ENCODE data around the gene GRM4. TPM values are rescaled to one million over a fixed set of nuclear protein-coding genes. Genes with fewer than 3 reads are reported as not detected.

Gene GRM4
- total and polyA plus RNA-seq, 4 donors: not detected

DNA sequence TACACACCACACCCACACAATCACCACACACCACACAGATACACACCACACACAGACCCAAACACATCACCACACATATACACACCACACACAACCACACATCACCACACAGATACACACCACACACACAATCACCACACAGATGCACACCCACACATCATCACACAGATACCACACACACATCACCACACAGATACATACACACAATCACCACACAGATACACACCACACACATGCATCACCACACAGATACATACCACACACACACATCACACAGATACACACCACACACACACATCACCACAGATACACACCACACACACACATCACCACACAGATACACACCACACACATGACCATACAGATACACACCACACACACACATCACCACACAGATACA, 73.2 kb downstream of the GRM4 start:
- no peak overlapping the region for H3K9ac ChIP-seq (ENCODE audit: low read depth in 1 of 2, low read length in 2 of 2)
- no peaks in the 10 kb centered on the region for H3K36me3 ChIP-seq (ENCODE audit: control insufficient read depth in 4 of 4, insufficient read depth in 3 of 4, low read depth in 1 of 4, low read length in 3 of 4)
- no peaks in the 10 kb centered on the region for H3K9me3 ChIP-seq (ENCODE audit: control insufficient read depth in 4 of 4, low read length in 3 of 4)
- H3K27ac ChIP-seq (ENCODE audit: low read depth in 1 of 2, low read length in 2 of 2): no peak overlapping the region
- DNase-seq (ENCODE audit: low spot score): no peak
- no peaks in the 10 kb centered on the region for H3K4me1 ChIP-seq (ENCODE audit: control insufficient read depth in 4 of 4, insufficient read depth in 4 of 4, low read length in 3 of 4)
- no peaks in the 10 kb centered on the region for H3K27me3 ChIP-seq (ENCODE audit: control insufficient read depth in 4 of 4, insufficient read depth in 4 of 4, low read length in 3 of 4)
- H3K4me3 ChIP-seq (ENCODE audit: low read depth in 1 of 3, low read length in 3 of 3): no peak overlapping the region
- TF ChIP-seq FOXA2 (IDR thresholded peaks at IDR 0.05): no peak
- TF ChIP-seq SP1 (IDR thresholded peaks at IDR 0.05): no peak

DNA sequence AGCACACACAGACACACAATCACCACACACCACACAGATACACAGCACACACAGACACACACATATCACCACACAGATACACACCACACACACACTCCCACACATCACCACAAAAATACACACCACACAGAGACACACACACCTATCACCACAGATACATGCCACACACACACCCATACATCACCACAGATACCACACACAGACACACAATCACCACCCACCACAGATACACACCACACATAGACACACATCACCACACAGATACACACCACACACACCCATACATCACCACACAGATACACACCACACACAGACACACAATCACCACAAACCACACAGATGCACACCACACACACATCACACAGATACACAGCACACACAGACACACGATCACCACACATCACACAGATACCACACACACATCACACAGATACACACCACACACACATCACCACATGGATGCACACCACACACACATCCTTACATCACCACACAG, 74.0 kb downstream of the GRM4 start:
- Histone ChIP-seq H3K9ac (ENCODE audit: low read depth in 1 of 2, low read length in 2 of 2) (no peak overlapping the region), H3K4me1 (ENCODE audit: control insufficient read depth in 4 of 4, insufficient read depth in 4 of 4, low read length in 3 of 4) (no peaks in the 10 kb centered on the region), H3K27me3 (ENCODE audit: control insufficient read depth in 4 of 4, insufficient read depth in 4 of 4, low read length in 3 of 4) (no peaks in the 10 kb centered on the region), H3K36me3 (ENCODE audit: control insufficient read depth in 4 of 4, insufficient read depth in 3 of 4, low read depth in 1 of 4, low read length in 3 of 4) (no peaks in the 10 kb centered on the region), H3K4me3 (ENCODE audit: low read depth in 1 of 3, low read length in 3 of 3) (no peak overlapping the region), H3K9me3 (ENCODE audit: control insufficient read depth in 4 of 4, low read length in 3 of 4) (no peaks in the 10 kb centered on the region), H3K27ac (ENCODE audit: low read depth in 1 of 2, low read length in 2 of 2) (no peak overlapping the region)
- TF ChIP-seq, protein P1, sequence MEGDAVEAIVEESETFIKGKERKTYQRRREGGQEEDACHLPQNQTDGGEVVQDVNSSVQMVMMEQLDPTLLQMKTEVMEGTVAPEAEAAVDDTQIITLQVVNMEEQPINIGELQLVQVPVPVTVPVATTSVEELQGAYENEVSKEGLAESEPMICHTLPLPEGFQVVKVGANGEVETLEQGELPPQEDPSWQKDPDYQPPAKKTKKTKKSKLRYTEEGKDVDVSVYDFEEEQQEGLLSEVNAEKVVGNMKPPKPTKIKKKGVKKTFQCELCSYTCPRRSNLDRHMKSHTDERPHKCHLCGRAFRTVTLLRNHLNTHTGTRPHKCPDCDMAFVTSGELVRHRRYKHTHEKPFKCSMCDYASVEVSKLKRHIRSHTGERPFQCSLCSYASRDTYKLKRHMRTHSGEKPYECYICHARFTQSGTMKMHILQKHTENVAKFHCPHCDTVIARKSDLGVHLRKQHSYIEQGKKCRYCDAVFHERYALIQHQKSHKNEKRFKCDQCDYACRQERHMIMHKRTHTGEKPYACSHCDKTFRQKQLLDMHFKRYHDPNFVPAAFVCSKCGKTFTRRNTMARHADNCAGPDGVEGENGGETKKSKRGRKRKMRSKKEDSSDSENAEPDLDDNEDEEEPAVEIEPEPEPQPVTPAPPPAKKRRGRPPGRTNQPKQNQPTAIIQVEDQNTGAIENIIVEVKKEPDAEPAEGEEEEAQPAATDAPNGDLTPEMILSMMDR (IDR thresholded peaks at IDR 0.05; ENCODE audit: low read depth, low read length, missing input control): no peak
- TF ChIP-seq RXRA (IDR thresholded peaks at IDR 0.05): no peak
- TF ChIP-seq GABPA (IDR thresholded peaks at IDR 0.05 in 1 of 2, conservative IDR thresholded peaks at IDR 0.05 in 1 of 2): no peak
- TF ChIP-seq NR2F2 (IDR thresholded peaks at IDR 0.05): no peak
- TF ChIP-seq RAD21 (IDR thresholded peaks at IDR 0.05): no peak
- TF ChIP-seq SP1 (IDR thresholded peaks at IDR 0.05): no peak
- TF ChIP-seq, protein P2, sequence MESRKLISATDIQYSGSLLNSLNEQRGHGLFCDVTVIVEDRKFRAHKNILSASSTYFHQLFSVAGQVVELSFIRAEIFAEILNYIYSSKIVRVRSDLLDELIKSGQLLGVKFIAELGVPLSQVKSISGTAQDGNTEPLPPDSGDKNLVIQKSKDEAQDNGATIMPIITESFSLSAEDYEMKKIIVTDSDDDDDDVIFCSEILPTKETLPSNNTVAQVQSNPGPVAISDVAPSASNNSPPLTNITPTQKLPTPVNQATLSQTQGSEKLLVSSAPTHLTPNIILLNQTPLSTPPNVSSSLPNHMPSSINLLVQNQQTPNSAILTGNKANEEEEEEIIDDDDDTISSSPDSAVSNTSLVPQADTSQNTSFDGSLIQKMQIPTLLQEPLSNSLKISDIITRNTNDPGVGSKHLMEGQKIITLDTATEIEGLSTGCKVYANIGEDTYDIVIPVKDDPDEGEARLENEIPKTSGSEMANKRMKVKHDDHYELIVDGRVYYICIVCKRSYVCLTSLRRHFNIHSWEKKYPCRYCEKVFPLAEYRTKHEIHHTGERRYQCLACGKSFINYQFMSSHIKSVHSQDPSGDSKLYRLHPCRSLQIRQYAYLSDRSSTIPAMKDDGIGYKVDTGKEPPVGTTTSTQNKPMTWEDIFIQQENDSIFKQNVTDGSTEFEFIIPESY (IDR thresholded peaks at IDR 0.05): no peak
- TF ChIP-seq FOXA2 (IDR thresholded peaks at IDR 0.05): no peak
- no peak for TF ChIP-seq JUND (IDR thresholded peaks at IDR 0.05)
- no peak for TF ChIP-seq EGR1 (IDR thresholded peaks at IDR 0.05; ENCODE audit: low read depth in 2 of 2)
- DNase-seq (ENCODE audit: low spot score): no peak
- 94% methylated on average over 1 of the region's 1 CpG for WGBS

DNA sequence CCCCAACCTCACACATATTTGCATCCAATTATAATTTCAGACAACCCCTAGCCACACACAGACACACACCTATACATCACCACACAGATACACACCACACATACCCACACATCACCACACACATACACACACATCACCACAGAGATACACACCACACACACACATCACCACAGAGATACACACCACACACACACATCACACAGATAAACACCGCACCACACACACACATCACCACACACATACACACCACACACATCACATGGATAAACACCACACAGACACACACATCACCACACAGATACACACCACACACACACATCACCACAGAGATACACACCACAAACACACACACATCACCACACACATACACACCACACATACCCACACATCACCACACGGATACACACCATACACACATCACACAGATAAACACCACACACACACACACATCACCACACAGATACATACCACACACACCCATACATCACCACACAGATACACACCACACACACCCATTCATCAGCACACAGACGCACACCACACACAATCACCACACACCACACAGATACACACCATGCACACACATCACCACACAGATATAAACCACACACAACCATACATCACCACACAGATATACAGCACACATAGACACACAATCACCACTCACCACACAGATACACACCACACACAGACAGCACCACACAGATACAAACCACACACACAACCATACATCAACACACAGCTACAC, 74.6 kb downstream of the GRM4 start:
- TF ChIP-seq, protein P3, sequence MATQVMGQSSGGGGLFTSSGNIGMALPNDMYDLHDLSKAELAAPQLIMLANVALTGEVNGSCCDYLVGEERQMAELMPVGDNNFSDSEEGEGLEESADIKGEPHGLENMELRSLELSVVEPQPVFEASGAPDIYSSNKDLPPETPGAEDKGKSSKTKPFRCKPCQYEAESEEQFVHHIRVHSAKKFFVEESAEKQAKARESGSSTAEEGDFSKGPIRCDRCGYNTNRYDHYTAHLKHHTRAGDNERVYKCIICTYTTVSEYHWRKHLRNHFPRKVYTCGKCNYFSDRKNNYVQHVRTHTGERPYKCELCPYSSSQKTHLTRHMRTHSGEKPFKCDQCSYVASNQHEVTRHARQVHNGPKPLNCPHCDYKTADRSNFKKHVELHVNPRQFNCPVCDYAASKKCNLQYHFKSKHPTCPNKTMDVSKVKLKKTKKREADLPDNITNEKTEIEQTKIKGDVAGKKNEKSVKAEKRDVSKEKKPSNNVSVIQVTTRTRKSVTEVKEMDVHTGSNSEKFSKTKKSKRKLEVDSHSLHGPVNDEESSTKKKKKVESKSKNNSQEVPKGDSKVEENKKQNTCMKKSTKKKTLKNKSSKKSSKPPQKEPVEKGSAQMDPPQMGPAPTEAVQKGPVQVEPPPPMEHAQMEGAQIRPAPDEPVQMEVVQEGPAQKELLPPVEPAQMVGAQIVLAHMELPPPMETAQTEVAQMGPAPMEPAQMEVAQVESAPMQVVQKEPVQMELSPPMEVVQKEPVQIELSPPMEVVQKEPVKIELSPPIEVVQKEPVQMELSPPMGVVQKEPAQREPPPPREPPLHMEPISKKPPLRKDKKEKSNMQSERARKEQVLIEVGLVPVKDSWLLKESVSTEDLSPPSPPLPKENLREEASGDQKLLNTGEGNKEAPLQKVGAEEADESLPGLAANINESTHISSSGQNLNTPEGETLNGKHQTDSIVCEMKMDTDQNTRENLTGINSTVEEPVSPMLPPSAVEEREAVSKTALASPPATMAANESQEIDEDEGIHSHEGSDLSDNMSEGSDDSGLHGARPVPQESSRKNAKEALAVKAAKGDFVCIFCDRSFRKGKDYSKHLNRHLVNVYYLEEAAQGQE (IDR thresholded peaks at IDR 0.05): no peak
- TF ChIP-seq YY1 (IDR thresholded peaks at IDR 0.05): no peak
- TF ChIP-seq HNF4A (conservative IDR thresholded peaks at IDR 0.05): no peak
- TF ChIP-seq, protein P4, sequence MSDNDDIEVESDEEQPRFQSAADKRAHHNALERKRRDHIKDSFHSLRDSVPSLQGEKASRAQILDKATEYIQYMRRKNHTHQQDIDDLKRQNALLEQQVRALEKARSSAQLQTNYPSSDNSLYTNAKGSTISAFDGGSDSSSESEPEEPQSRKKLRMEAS (IDR thresholded peaks at IDR 0.05): no peak
- TF ChIP-seq RAD21 (IDR thresholded peaks at IDR 0.05): no peak
- TF ChIP-seq TAF1 (conservative IDR thresholded peaks at IDR 0.05): no peak
- TF ChIP-seq SP1 (IDR thresholded peaks at IDR 0.05): no peak
- TF ChIP-seq FOXA2 (IDR thresholded peaks at IDR 0.05): no peak
- no peak for TF ChIP-seq JUND (IDR thresholded peaks at IDR 0.05)
- H3K9me3 ChIP-seq (ENCODE audit: control insufficient read depth in 4 of 4, low read length in 3 of 4): no peaks in the 10 kb centered on the region
- 90% methylated on average over 3 of the region's 3 CpGs for WGBS
- no peak overlapping the region for H3K9ac ChIP-seq (ENCODE audit: low read depth in 1 of 2, low read length in 2 of 2)
- no peak overlapping the region for H3K27ac ChIP-seq (ENCODE audit: low read depth in 1 of 2, low read length in 2 of 2)
- H3K4me3 ChIP-seq (ENCODE audit: low read depth in 1 of 3, low read length in 3 of 3): no peak overlapping the region
- H3K4me1 ChIP-seq (ENCODE audit: control insufficient read depth in 4 of 4, insufficient read depth in 4 of 4, low read length in 3 of 4): no peaks in the 10 kb centered on the region
- peaks cover 0 to 3% (median 0%) of the 10 kb centered on the region in 4 donors for H3K27me3 ChIP-seq (ENCODE audit: control insufficient read depth in 4 of 4, insufficient read depth in 4 of 4, low read length in 3 of 4)
- DNase-seq (ENCODE audit: low spot score): no peak
- H3K36me3 ChIP-seq (ENCODE audit: control insufficient read depth in 4 of 4, insufficient read depth in 3 of 4, low read depth in 1 of 4, low read length in 3 of 4): no peaks in the 10 kb centered on the region
